B cell (primary cell): Measurements from ENCODE around the gene FAM117B. TPM values are rescaled to one million over a fixed set of nuclear protein-coding genes. Genes with fewer than 3 reads are reported as not detected.

Experiments used
- ATAC-seq: fragments of 200-7000 bp; cut with Tn5 transposase; one replicate; pipeline ENCODE4 v1.10.0; 2021; ENCODE audit warnings: low read depth, mild to moderate bottlenecking, moderate number of reproducible peaks, moderate library complexity
- CTCF ChIA-PET: fragments of 350-600 bp; sonication (Branson Sonifier 250); formaldehyde crosslinking; loops from one replicate; lab custom pipeline; 2021; ENCODE audit warnings: antibody characterized with exemption, inconsistent platforms; lab: Charles Lee
- POLR2A ChIA-PET: fragments of 350-600 bp; sonication (Branson Sonifier 250); formaldehyde crosslinking; loops from one replicate; lab custom pipeline; 2021; ENCODE audit warnings: antibody characterized with exemption; lab: Charles Lee
- DNase-seq: peaks from one replicate; pipeline ENCODE4 v3.0.0; 2013
- H2AFZ ChIP-seq: 2 replicates; pipeline ENCODE4 v1.6.1; 2012; ENCODE audit warnings: mild to moderate bottlenecking, low read depth, low read length; ENCODE audit not compliant: insufficient read depth, poor library complexity, severe bottlenecking
- H3K27ac ChIP-seq, 2 donors: 1 replicate in 1 of 2; 2 replicates in 1 of 2; pipeline ENCODE4 v1.5.1; 2012 to 2013; ENCODE audit warnings: low read length in 2 of 2, mild to moderate bottlenecking in 2 of 2, moderate library complexity in 1 of 2
- H3K27me3 ChIP-seq, 4 experiments: fragments of 200-600 bp in 1 of 4; sonication (generic) in 1 of 4; replicated peaks in 1 of 4; 1 replicate in 2 of 4; 2 replicates in 2 of 4; pipeline versions ENCODE4 v1.6.1 to v1.7.0; 2013 to 2016; ENCODE audit warnings: low read length in 3 of 4, mild to moderate bottlenecking in 2 of 4, mixed read lengths in 1 of 4, moderate library complexity in 1 of 4; ENCODE audit not compliant: insufficient read depth in 4 of 4, control insufficient read depth in 3 of 4; ENCODE audit errors: control extremely low read depth in 1 of 4
- H3K36me3 ChIP-seq, 2 experiments: replicated peaks in 1 of 2; 1 replicate in 1 of 2; 2 replicates in 1 of 2; pipeline versions ENCODE4 v1.6.1 to v1.7.1; 2013; ENCODE audit warnings: low read length in 1 of 2; ENCODE audit not compliant: insufficient read depth in 2 of 2, control insufficient read depth in 1 of 2; ENCODE audit errors: control extremely low read depth in 1 of 2, extremely low read depth in 1 of 2
- H3K4me1 ChIP-seq, 2 donors: fragments of 200-600 bp in 1 of 2; sonication (generic) in 1 of 2; 1 replicate in 1 of 2; 2 replicates in 1 of 2; pipeline versions ENCODE4 v1.5.1 to v1.6.1; 2013 to 2017; ENCODE audit warnings: low read length in 2 of 2; ENCODE audit not compliant: control insufficient read depth in 2 of 2, insufficient read depth in 2 of 2
- H3K4me2 ChIP-seq: replicated peaks from 2 replicates; pipeline ENCODE3; 2012; ENCODE audit warnings: mild to moderate bottlenecking, low read depth, low read length; ENCODE audit not compliant: poor library complexity, severe bottlenecking
- H3K4me3 ChIP-seq, 5 experiments: fragments of 200-600 bp in 1 of 5; sonication (generic) in 1 of 5; 1 replicate in 3 of 5; 2 replicates in 2 of 5; pipeline versions ENCODE4 v1.5.1 to v1.7.0; 2011 to 2016; ENCODE audit warnings: low read length in 4 of 5, mild to moderate bottlenecking in 4 of 5, low read depth in 2 of 5, control low read depth in 1 of 5, moderate library complexity in 1 of 5; ENCODE audit not compliant: insufficient read depth in 1 of 5; ENCODE audit errors: control extremely low read depth in 1 of 5, extremely low read depth in 1 of 5
- H3K79me2 ChIP-seq: fragments of 200-600 bp; sonication (generic); one replicate; pipeline ENCODE4 v1.6.0; 2016; ENCODE audit warnings: low read length; ENCODE audit not compliant: control insufficient read depth, insufficient read depth
- H3K9ac ChIP-seq: fragments of 200-600 bp; sonication (generic); 2 replicates; pipeline ENCODE4 v1.6.1; 2017; ENCODE audit warnings: mild to moderate bottlenecking, low read length, moderate library complexity
- H3K9me3 ChIP-seq, 3 donors: one replicate each; pipeline versions ENCODE4 v1.6.1 to v1.7.1; 2013; ENCODE audit warnings: low read length in 2 of 3; ENCODE audit not compliant: control insufficient read depth in 2 of 3, insufficient read depth in 1 of 3; ENCODE audit errors: control extremely low read depth in 1 of 3
- H4K20me1 ChIP-seq: 2 replicates; pipeline ENCODE4 v1.6.0; 2012; ENCODE audit warnings: mild to moderate bottlenecking, low read length; ENCODE audit not compliant: insufficient read depth, control insufficient read depth, poor library complexity, severe bottlenecking
- H3K27ac Mint-ChIP-seq: one replicate; pipeline ENCODE4 v1.8.0; 2021; ENCODE audit warnings: mixed read lengths
- H3K27me3 Mint-ChIP-seq: one replicate; pipeline ENCODE4 v1.8.0; 2021; ENCODE audit warnings: mixed read lengths
- H3K4me1 Mint-ChIP-seq: one replicate; pipeline ENCODE4 v1.8.0; 2021; ENCODE audit warnings: mixed read lengths
- H3K4me3 Mint-ChIP-seq: one replicate; pipeline ENCODE4 v1.8.0; 2021; ENCODE audit warnings: mixed read lengths
- H3K9me3 Mint-ChIP-seq: one replicate; pipeline ENCODE4 v1.8.0; 2022; ENCODE audit warnings: mixed read lengths; ENCODE audit not compliant: insufficient read depth
- EZH2 ChIP-seq: IDR thresholded peaks from 2 replicates; pipeline ENCODE4 v1.6.1; 2012; ENCODE audit warnings: borderline replicate concordance, low read depth, mild to moderate bottlenecking, moderate library complexity, low read length; ENCODE audit not compliant: insufficient read depth, poor library complexity, severe bottlenecking
- WGBS: methylation state at CpG from one replicate; pipeline ENCODE4 v1.1.5; 2013; ENCODE audit warnings: missing lambda C conversion rate; ENCODE audit not compliant: insufficient coverage; 5-methylcytosine and 5-hydroxymethylcytosine counted together
- intact Hi-C: fragments of 100-400 bp; cut with micrococcal nuclease; formaldehyde crosslinking; loops from one replicate; pipeline ENCODE4 v1.10.0; 2022
- polyA plus RNA-seq: library from polyadenylated mRNA; depleted of rRNA; stranded (reverse); fragments of >200 nt; gene quantifications from 2 replicates; pipeline ENCODE4 v1.2.3, GENCODE V29; 2012
- total RNA-seq, 2 donors: library from RNA; stranded (reverse); fragments of 120-200 nt in 1 of 2; gene quantifications; 1 replicate in 1 of 2; 2 replicates in 1 of 2; pipeline versions ENCODE4 v1.2.3 to v1.2.4, GENCODE V29; 2013 to 2022
- TF ChIP-seq, protein P1 (sequence below): fragments of 200-600 bp; IDR thresholded peaks from one replicate; pipeline ENCODE4 v1.8.0; 2022; ENCODE audit warnings: antibody characterized with exemption, mild to moderate bottlenecking

FAM117B gene
- total and polyA plus RNA-seq, 2 donors (not counting 1 experiment from before 2014, with no cell fraction given): 11.5 to 50.1 TPM

GRCh38 chr2:202612145-202612544 is 22.6 kb upstream of the FAM117B start:
- no peaks in the 10 kb centered on the region for H3K36me3 ChIP-seq
- H3K27ac ChIP-seq: no peak overlapping the region
- DNase-seq: no peak
- no peak overlapping the region for H3K4me3 ChIP-seq
- no peak overlapping the region for H3K4me2 ChIP-seq
- H4K20me1 ChIP-seq: no peaks in the 10 kb centered on the region
- no peaks in the 10 kb centered on the region for H3K79me2 ChIP-seq
- no peaks in the 10 kb centered on the region for H3K27me3 ChIP-seq
- Mint-ChIP-seq H3K9me3 (no peaks in the 10 kb centered on the region), H3K27ac (no peak overlapping the region), H3K4me3 (no peak overlapping the region), H3K27me3 (no peaks in the 10 kb centered on the region), H3K4me1 (peaks cover 29% of the 10 kb centered on the region)
- ChIA-PET POLR2A (no interaction called here), CTCF (interaction anchor here (2.1 kb wide), 1 partner anchor 23 kb away, joined by 7 read pairs; no protein-coding TSS in a partner anchor)
- no peak for ATAC-seq
- TF ChIP-seq, protein P1, sequence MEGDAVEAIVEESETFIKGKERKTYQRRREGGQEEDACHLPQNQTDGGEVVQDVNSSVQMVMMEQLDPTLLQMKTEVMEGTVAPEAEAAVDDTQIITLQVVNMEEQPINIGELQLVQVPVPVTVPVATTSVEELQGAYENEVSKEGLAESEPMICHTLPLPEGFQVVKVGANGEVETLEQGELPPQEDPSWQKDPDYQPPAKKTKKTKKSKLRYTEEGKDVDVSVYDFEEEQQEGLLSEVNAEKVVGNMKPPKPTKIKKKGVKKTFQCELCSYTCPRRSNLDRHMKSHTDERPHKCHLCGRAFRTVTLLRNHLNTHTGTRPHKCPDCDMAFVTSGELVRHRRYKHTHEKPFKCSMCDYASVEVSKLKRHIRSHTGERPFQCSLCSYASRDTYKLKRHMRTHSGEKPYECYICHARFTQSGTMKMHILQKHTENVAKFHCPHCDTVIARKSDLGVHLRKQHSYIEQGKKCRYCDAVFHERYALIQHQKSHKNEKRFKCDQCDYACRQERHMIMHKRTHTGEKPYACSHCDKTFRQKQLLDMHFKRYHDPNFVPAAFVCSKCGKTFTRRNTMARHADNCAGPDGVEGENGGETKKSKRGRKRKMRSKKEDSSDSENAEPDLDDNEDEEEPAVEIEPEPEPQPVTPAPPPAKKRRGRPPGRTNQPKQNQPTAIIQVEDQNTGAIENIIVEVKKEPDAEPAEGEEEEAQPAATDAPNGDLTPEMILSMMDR: no peak
- no peak for TF ChIP-seq EZH2
- no CpG with 5 or more reads among the region's 1 CpG for WGBS
- H3K9ac ChIP-seq: no peak overlapping the region
- no peaks in the 10 kb centered on the region for H3K9me3 ChIP-seq
- intact Hi-C loops: no loop called here
- H2AFZ ChIP-seq: no peak overlapping the region
- H3K4me1 ChIP-seq: peaks cover 28 to 29% of the 10 kb centered on the region in 2 donors

DNA sequence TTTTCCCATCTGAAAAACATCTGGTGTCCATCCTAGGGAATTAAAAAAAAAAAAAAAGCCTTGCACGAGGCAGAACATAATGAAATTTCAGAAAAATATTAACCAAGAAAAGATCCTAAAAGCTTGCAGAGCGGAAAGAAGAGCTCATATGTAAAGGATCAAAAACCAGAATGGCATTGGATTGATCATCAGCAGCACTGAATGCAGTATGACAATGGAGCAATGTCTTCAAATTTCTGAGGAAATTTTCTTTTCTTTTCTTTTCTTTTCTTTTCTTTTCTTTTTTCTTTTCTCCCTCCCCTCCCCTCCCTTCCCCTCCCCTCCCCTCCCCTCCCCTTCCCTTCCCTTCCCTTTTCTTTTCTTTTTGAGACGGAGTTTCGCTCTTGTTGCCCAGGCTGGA is 21.3 kb upstream of the FAM117B start:
- Histone ChIP-seq H3K4me2 (no peak overlapping the region), H3K9me3 (no peaks in the 10 kb centered on the region), H3K27ac (no peak overlapping the region), H3K4me1 (peaks cover 20 to 21% of the 10 kb centered on the region in 2 donors), H3K27me3 (no peaks in the 10 kb centered on the region), H2AFZ (no peak overlapping the region), H4K20me1 (no peaks in the 10 kb centered on the region), H3K79me2 (no peaks in the 10 kb centered on the region), H3K36me3 (no peaks in the 10 kb centered on the region), H3K9ac (no peak overlapping the region), H3K4me3 (no peak overlapping the region)
- ChIA-PET CTCF (interaction anchor here (0.7 kb wide), 1 partner anchor 30 kb away, joined by 3 read pairs; no protein-coding TSS in a partner anchor), POLR2A (interaction anchor here (0.7 kb wide), 1 partner anchor 306 kb away, joined by 4 read pairs; no protein-coding TSS in a partner anchor)
- no peak overlapping the region for H3K4me3 Mint-ChIP-seq
- no peak for ATAC-seq
- no peak for DNase-seq
- no peak overlapping the region for H3K27ac Mint-ChIP-seq
- peaks cover 21% of the 10 kb centered on the region for H3K4me1 Mint-ChIP-seq
- no peaks in the 10 kb centered on the region for H3K9me3 Mint-ChIP-seq
- intact Hi-C loops: no loop called here
- TF ChIP-seq, protein P1: no peak
- no peak for TF ChIP-seq EZH2
- H3K27me3 Mint-ChIP-seq: no peaks in the 10 kb centered on the region
- no CpG with 5 or more reads among the region's 4 CpGs for WGBS
